Kidney capillary endothelial cell (primary cell): Measurements from ENCODE around the gene PRDX6.
A peak's percentile ranks its signal among the peaks of the same experiment; 100 is the strongest.
"Not testable (repeated sequence)": the region's sequence is repeated elsewhere in the genome, so short reads cannot be mapped to it uniquely, and the experiment has no call there.

ENCODE experiments used
- DNase-seq: peaks from one replicate; pipeline ENCODE4 v3.0.0-alpha.2; 2018; ENCODE audit warnings: low spot score

PRDX6 gene, protein sequence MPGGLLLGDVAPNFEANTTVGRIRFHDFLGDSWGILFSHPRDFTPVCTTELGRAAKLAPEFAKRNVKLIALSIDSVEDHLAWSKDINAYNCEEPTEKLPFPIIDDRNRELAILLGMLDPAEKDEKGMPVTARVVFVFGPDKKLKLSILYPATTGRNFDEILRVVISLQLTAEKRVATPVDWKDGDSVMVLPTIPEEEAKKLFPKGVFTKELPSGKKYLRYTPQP

GRCh38 chr1:173477286-173478093, at the start of gene PRDX6:
Gene PRDX6 (plus strand): TSS chr1:173477335. CDS start chr1:173477398, 63 bp downstream.
- DNase-seq, result no peak

DNA sequence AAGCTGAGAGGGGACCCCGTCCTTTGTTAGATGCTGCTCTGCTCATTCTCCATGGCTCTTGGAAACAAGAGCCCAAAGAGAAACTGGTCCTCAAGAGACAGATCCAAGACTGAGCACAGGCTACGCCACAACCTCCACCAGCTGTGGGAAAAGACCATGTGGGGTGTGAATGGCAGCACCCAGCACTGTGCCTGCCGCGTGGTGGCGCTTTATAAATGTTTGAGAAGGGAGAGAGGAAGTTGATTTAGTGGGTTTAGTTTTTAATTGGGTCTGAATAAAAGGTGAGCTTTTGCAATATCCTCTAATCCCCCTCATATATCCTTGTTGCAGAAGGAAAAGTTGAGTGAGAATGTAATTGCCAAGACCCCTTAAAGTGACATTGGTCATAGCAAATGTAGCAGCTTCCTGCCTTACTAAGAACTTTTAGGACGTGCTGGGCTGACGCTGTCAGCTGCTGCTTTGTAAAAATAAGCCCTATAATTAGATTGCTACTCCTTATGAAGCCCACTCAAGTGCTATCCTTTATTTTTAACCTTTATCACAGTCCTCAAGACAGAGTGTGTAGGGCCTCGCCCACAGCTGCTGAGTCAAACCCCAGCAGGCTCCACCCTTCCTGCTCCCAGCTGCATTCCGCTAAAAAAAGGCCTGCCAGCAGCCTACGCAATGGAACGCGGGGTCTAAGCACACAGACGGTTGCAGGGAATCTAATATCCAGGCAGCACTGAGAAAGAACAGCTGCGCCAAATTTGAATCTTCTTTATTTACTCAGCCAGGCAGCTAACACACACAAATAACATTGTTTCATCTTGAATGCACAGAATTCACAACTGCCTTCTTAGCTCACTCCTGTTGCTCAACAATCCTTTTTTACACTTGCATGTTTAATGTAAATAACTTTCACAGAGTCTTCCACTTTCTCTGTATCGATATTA, 47.4 kb upstream of the PRDX6 start:
- peak; percentile 81 for DNase-seq

DNA sequence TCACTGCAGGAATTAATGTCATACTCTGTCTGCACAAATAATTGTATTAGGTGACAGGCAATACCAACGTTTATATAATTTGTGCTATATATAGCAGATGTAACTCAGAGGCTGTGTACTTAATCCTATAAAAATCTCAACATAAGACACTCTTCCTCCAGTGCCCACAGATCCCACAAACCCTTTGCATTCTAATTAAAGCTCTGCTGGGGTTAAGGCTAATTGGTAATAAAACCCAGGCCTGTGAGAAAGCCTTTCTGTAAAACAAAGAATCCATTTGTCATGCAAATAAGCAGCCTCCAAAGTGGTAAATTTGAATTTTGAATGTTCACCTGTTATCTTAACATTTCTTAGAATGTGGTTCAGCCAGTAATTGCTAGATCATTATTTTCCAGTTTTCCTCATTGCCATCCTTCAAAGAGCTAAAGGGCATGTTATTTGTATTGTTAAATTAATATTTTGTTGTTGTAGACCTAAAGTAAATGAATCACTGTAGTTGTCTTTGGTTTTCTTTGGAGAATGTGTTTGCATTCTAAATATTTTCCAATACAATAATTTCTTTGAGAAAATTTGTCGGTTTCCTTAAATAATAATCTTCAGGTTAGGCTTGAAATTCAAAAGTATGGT, 46.3 kb upstream of the PRDX6 start:
- no peak for DNase-seq

DNA sequence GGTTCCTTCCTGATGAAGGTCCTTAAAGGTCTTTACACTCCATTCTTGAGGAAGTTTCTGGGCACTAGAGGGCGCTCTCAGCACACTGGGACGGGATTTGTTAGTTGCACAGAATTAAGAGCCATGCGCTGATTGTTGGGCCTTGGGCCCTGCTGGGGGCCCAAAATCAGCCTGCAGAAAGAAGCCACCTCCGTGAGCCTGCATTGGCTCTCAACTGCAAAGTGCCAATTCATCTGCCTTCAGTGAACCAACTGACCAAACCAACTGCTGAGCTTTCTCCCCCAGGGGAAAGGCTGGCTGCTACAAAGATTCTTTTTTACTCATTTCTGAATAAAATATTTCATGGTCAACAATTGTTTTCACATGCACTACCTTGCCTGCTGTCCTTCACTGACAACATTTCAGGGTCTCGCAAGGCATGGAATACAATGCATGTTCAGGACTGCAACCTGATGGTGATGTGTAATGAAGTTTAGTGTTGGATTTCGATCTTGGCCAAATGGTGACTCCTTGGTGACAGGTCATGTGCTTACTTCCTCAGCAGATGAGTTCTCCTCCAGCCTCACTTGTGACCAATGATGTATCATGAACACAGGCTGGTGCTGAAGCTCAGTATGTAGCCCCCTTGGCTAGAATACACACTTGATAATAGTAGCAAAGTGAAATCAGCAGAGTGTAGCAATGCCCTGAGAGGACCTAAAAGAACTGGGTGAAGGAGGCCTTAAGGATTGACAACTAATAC, 45.7 kb upstream of the PRDX6 start:
- DNase-seq, result peak; percentile 77

- DNase-seq, result no peak
Observed at GRCh38 chr1:173432331-173432730, 44.8 kb upstream of the PRDX6 start.

- no peak for DNase-seq
Observed at GRCh38 chr1:173433751-173434326, 43.3 kb upstream of the PRDX6 start.

DNA sequence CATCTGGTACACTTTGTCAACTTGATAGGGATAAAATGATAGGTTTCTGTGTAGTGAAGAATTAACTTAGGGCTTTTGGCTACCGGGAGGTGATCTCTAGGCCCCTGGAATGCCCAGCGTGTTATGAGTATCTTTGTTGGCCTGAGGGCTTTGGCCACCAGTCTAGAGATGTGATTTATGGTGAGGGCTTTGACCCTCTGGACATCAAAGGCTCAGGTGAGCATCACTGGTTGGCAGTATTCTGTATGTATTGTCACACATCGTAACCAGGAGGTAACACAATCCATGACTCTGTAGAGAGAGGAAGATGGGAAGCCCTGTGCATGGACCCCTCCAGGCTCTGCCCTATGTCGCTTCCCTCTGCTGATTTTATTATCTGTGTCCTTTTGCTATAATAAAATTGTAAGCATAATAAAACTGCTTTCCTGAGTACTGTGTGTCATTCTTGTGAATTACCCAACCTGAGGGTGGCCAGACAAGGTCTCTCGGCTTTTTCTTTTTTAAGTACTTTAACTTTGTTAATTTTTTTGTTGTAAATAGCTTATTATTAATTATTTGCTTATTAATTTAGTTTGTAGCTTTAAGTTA, 40.2 kb upstream of the PRDX6 start:
- no peak for DNase-seq

GRCh38 chr1:173438675-173439074, 38.5 kb upstream of the PRDX6 start:
- DNase-seq, result no peak

DNA sequence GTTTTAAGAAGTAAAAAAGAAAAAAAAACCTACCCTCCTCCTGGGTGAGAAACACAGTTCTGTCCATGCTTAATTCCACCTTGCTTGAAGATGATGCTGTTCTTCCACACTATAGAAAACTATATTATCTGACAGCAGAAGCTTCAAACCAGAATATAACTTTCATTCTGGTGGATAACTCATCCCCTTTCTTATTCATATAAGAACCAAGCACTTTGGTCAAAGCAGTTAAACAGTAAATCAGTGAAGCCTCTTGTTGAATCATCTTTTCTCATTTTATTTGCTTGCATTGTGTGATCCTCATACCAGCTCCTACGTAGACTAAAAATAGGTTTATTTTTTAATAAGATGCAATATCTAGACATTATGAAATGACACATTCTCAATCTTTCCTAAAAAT, 36.7 kb upstream of the PRDX6 start:
- DNase-seq, result no peak

GRCh38 chr1:173444757-173445156, 32.4 kb upstream of the PRDX6 start:
- DNase-seq, result no peak

GRCh38 chr1:173445164-173445563, 32.0 kb upstream of the PRDX6 start:
- no peak for DNase-seq

DNA sequence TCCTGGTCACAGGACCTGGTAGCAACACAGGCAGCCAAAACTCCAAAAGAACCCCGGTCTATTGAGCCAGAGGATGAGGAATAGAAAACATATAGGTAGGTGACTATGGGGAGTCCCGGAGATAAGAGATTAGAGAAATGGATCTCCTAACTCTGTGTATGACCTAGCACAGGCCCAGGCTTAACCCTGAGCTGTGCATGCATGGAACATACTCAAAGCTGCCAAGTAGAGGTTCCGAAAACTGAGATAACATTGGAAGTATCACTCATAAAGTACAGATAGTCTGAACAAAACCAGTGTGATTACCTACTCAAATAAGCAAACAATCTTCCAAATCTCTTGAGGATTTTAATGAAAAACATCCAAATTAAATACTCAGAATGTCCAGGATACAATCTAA, 31.5 kb upstream of the PRDX6 start:
- DNase-seq, result no peak

DNA sequence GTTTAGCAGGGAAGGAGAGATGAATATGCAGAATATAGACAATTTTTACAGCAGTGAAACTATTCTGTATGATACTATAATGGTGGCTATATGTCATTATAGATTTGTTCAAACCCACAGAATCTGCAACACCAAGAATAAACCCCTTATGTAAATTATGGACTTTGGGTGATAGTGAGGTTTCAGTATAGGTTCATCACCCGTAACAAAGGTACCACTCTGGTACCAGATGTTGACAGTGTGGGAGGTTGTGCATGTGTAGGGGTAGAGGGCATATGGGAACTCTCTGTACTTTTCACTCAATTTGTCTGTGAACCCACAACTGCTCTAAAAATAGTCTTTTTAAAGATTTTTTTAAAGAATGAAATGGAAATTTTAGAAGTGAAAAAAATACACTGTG, 29.9 kb upstream of the PRDX6 start:
- no peak for DNase-seq

DNA sequence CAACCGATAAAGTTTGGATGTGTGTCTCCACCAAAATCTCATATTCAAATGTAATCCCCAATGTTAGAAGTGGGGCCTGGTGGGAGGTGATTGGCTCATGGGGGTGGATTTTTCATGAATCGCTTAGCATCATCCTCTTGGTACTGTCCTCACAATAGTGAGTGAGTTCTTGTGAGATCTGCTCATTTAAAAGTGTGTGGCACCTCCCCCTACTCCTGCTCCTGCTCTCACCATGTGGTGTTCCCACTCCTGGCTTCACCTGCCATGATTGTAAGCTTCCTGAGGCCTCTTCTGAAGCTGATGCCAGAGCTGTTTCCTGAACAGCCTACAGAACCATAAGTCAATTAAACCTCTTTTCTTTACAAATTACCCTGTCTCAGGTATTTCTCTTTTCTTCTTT, 28.2 kb upstream of the PRDX6 start:
- DNase-seq, result no peak

- no peak for DNase-seq
Observed at GRCh38 chr1:173451981-173452380, 25.2 kb upstream of the PRDX6 start.

DNA sequence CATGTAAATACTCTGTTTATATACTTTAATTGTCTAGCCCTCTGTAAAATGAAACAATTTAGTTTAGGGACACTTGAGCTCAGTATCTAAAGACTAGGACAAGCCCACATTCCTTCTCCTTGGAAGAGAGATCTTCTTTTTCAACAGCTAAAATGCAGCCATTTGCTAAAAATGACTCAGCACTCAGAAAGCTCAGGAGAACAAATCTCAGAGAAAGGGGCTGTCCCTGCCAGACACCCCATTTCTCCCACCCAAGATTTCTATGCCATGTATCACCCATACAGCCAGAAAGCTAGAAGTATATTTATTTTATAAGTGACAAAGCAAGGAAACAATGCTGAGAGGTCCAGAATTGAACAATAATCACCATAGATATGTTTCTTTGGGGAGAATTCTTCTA, 23.2 kb upstream of the PRDX6 start:
- DNase-seq, result no peak

DNA sequence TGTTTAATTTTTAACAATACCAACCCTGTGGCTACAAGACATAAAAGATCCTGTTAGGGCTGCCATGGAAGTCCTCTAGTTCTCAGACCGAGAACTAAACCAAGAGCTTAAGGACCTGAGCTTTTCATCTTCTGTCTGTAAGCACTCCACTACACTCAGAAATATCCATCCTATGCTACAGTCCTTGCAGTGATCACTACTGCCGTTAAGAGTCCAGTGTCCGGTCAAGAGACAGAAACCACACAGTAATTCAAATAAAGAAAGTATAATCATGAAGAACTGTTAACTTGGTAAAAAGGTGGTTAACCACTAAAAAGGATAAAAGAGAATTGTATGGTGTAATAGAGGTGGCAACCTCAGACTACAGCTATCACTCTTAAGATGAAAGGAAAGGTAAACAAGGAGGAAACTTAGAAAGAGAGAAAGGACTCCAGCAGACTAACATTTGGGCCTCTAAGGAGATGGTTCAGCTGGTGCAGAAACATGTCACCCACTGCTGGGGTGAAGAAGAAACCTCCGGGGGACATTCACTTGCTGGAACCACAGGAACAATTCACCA, 22.1 kb upstream of the PRDX6 start:
- no peak for DNase-seq

- DNase-seq, result no peak
Observed at GRCh38 chr1:173459885-173460284, 17.2 kb upstream of the PRDX6 start.

DNA sequence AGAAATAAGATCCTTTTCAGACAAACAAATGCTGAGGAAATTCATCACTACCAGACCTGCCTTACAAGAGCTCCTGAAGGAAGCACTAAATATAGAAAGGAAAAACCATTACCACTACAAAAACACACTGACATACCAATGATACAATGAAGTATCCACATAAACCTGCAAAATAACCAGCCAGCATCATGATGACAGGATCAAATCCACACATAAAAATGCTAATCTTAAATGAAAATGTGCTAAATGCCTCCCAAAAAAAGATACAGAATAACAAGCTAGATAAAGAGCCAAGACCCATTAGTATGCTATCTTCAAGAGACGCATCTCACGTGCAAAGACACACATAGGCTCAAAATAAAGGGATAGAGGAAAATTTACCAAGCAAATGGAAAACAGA, 14.5 kb upstream of the PRDX6 start:
- not testable (repeated sequence) for DNase-seq

- DNase-seq, result not testable (repeated sequence)
Observed at GRCh38 chr1:173464185-173464584, 12.9 kb upstream of the PRDX6 start.
